Type B pancreatic cell (in vitro differentiated cells): ENCODE data around the gene EXTL1. TPM values are rescaled to one million over a fixed set of nuclear protein-coding genes. Genes with fewer than 3 reads are reported as not detected.

Experiments used
- DNase-seq: peaks from one replicate; pipeline ENCODE4 v3.0.0; 2021; ENCODE audit warnings: mixed read lengths; ENCODE audit not compliant: unreplicated experiment; ENCODE audit errors: extremely low spot score
- H3K27ac Mint-ChIP-seq: 2 replicates; pipeline ENCODE4 v1.8.0; 2021; ENCODE audit warnings: mild to moderate bottlenecking, mixed read lengths
- H3K27me3 Mint-ChIP-seq: 2 replicates; pipeline ENCODE4 v1.8.0; 2021; ENCODE audit warnings: mixed read lengths
- H3K36me3 Mint-ChIP-seq: 2 replicates; pipeline ENCODE4 v1.8.0; 2021; ENCODE audit warnings: mixed read lengths
- H3K4me1 Mint-ChIP-seq: one replicate; pipeline ENCODE4 v1.8.0; 2021; ENCODE audit warnings: mixed read lengths; ENCODE audit not compliant: unreplicated experiment
- H3K4me3 Mint-ChIP-seq: 2 replicates; pipeline ENCODE4 v1.8.0; 2021; ENCODE audit warnings: mild to moderate bottlenecking, mixed read lengths
- H3K9me3 Mint-ChIP-seq: 2 replicates; pipeline ENCODE4 v1.8.0; 2021; ENCODE audit warnings: mixed read lengths
- long read RNA-seq: library from polyadenylated mRNA; unstranded; transcript quantifications from one replicate; pipeline ENCODE4 v2.0.0, GENCODE V29; 2020
- total RNA-seq: library from RNA; stranded (reverse); gene quantifications from 2 replicates; pipeline ENCODE4 v1.2.1, GENCODE V29; 2021; ENCODE audit warnings: low replicate concordance
- TF ChIP-seq, protein P1 (sequence below): fragments of 200-600 bp; sonication (generic); conservative IDR thresholded peaks from 2 replicates; pipeline ENCODE4 v1.5.0; 2021; ENCODE audit warnings: antibody characterized with exemption, mild to moderate bottlenecking

EXTL1 gene, protein sequence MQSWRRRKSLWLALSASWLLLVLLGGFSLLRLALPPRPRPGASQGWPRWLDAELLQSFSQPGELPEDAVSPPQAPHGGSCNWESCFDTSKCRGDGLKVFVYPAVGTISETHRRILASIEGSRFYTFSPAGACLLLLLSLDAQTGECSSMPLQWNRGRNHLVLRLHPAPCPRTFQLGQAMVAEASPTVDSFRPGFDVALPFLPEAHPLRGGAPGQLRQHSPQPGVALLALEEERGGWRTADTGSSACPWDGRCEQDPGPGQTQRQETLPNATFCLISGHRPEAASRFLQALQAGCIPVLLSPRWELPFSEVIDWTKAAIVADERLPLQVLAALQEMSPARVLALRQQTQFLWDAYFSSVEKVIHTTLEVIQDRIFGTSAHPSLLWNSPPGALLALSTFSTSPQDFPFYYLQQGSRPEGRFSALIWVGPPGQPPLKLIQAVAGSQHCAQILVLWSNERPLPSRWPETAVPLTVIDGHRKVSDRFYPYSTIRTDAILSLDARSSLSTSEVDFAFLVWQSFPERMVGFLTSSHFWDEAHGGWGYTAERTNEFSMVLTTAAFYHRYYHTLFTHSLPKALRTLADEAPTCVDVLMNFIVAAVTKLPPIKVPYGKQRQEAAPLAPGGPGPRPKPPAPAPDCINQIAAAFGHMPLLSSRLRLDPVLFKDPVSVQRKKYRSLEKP
- total RNA-seq, result 0.31 and 4.2 TPM in 2 replicates
- long read RNA-seq, result 0 reads

DNA sequence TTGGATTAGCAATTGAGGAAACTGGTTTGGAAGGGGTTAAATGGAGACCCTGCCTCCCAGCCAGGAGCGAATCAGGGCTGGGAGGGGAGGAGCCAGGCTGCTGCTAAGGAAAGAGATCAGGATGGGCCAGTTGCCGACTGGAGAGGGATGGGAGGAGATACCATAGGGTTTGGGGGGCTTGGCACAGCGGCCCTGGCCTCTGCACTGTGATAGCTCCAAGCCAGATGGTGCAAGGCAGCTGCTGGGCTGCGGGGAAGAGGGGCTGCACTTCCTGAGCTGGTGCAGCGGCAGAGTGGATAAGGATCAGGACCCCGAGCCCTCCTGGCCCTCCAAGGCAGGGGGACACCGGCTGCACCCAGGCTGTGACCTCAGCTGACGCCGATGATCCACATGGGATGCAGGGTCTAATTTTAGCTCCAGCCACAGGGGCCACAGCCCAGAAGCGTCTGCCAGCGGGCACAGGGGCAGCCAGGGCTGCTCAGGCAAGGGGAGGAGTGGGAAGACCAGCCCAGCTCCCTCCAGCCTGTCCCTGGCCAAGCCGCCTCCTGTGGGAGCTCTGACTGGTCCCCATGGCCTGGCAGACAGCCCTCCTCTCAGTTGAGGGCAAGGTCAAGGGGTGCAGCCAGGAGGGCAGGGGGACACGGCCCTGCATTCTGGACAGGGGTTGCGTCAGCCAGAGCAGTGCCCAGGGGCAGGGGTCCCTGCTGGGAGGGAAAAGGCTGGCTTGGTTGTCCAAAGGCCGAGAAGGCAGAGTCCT is at the start of gene EXTL1:
Gene EXTL1 (plus strand): TSS at position 129 of the 757 bp plus-strand sequence. CDS start 872 bp downstream, outside the sequence.
- H3K4me1 Mint-ChIP-seq, result peaks cover 32% of the 10 kb centered on the region

DNA sequence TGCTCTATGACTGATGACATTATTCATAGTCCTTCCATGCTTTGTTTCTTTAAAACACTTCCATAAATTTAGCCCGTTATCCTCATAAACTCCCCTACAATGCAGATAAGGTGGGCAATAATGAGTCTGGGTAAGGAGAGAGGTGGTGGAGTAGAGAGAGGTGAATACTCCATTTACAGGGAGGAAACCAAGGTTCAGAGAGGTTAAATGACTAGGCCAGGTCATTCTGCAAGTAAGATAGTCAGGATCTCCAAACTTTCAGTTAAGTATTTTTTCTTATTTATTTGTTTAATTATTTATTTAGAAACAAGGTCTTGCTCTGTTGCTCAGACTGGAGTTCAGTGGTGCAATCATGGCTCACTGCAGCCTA is 49.8 kb upstream of the EXTL1 start:
- no peaks in the 10 kb centered on the region for H3K9me3 Mint-ChIP-seq

More for the DNA sequence above, at the start of gene EXTL1:
- Mint-ChIP-seq H3K36me3 (no peaks in the 10 kb centered on the region), H3K4me3 (peak within 1 kb of the TSS; percentile 90), H3K27ac (peak within 1 kb of the TSS; percentile 78), H3K27me3 (no peaks in the 10 kb centered on the region), H3K9me3 (no peaks in the 10 kb centered on the region)
- TF ChIP-seq, protein P1, sequence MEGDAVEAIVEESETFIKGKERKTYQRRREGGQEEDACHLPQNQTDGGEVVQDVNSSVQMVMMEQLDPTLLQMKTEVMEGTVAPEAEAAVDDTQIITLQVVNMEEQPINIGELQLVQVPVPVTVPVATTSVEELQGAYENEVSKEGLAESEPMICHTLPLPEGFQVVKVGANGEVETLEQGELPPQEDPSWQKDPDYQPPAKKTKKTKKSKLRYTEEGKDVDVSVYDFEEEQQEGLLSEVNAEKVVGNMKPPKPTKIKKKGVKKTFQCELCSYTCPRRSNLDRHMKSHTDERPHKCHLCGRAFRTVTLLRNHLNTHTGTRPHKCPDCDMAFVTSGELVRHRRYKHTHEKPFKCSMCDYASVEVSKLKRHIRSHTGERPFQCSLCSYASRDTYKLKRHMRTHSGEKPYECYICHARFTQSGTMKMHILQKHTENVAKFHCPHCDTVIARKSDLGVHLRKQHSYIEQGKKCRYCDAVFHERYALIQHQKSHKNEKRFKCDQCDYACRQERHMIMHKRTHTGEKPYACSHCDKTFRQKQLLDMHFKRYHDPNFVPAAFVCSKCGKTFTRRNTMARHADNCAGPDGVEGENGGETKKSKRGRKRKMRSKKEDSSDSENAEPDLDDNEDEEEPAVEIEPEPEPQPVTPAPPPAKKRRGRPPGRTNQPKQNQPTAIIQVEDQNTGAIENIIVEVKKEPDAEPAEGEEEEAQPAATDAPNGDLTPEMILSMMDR, result no peak
- DNase-seq, result no peak

DNA sequence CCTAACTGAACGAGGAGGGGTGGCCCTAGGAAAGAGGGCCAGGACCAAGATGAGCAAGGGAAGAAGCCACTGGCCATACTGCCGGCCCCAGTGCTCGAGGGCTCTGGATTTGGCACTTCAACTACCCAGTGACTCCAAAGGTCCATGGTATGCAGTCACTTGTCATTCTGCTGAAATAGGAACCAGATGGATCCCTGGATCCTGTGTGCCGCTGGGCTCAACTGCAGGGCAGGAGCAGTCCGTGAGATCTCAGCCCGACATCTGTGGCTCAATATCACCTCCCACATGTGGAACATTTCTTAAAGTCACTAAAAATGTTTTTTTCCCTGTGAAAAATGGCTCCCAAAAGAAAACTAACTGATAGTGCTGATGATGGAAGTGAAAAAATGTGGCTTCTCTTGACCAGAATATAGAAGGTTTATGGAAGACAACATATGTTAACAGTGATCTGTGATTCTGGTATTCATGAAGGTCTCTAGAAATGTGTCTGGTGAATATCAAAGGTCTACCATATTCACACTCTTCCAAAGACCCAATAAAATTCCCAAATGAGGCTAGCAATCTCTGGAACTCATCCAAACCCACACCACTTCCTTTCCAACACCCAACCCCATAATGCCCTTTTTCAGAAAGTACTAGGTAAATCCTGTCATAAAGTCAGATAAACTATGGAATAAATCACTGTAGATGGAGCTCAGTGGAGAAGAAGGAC is 47.8 kb upstream of the EXTL1 start:
- no peak overlapping the region for H3K4me3 Mint-ChIP-seq
- peaks cover 39% of the 10 kb centered on the region for H3K36me3 Mint-ChIP-seq
- H3K4me1 Mint-ChIP-seq, result no peaks in the 10 kb centered on the region
- TF ChIP-seq, protein P1, result no peak
- no peak for DNase-seq
- H3K27ac Mint-ChIP-seq, result no peak overlapping the region
- no peaks in the 10 kb centered on the region for H3K27me3 Mint-ChIP-seq
- no peaks in the 10 kb centered on the region for H3K9me3 Mint-ChIP-seq

More for the DNA sequence above, 49.8 kb upstream of the EXTL1 start:
- DNase-seq, result no peak
- Mint-ChIP-seq H3K27me3 (no peaks in the 10 kb centered on the region), H3K27ac (no peak overlapping the region), H3K4me3 (no peak overlapping the region), H3K4me1 (no peaks in the 10 kb centered on the region), H3K36me3 (peaks cover 46% of the 10 kb centered on the region)
- TF ChIP-seq, protein P1, result no peak

DNA sequence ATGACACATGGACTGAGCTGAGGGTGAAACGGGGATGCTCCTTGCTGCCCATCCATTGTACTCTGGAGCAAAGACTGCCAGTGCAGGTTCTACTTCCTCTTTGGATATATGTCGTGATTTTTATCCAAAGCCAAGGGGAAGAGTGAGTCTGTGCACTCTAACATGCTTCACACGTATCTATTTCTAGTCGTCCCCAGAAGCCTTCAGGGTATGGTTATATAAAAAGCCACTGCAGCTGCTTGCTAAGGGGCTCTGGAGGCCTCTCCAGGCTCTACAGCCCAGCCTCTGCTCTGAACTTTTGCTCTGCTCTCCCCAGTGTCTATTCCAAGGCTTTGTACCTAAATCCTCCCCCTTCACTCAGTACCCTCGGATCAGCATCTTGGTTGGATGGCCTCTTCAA is 43.8 kb upstream of the EXTL1 start:
- Mint-ChIP-seq H3K36me3 (peaks cover 41% of the 10 kb centered on the region), H3K4me3 (no peak overlapping the region), H3K9me3 (no peaks in the 10 kb centered on the region), H3K27me3 (no peaks in the 10 kb centered on the region), H3K27ac (no peak overlapping the region), H3K4me1 (no peaks in the 10 kb centered on the region)
- TF ChIP-seq, protein P1, result no peak
- DNase-seq, result no peak

DNA sequence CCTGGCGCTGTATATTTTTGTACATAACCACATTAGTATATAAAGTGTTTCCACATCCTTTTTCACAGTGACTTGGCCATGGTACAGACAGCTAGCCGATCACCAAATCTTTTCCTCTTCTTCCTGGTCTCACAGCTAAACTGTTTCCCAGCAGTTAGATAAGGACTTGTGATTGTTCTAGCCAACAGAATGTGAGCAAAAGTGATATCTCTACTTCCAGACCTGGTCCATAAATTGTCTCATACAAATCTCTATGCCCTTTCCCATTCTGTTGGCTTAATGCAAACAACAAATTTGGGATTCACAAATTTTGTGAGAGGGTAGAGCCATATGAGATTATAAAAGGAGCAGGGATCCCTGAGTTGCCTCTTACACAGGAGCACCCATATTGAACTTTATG is 43.2 kb upstream of the EXTL1 start:
- TF ChIP-seq, protein P1, result no peak
- Mint-ChIP-seq H3K27ac (no peak overlapping the region), H3K9me3 (no peaks in the 10 kb centered on the region), H3K4me1 (no peaks in the 10 kb centered on the region), H3K36me3 (peaks cover 42% of the 10 kb centered on the region), H3K4me3 (no peak overlapping the region), H3K27me3 (no peaks in the 10 kb centered on the region)
- no peak for DNase-seq
